Esophagus squamous epithelium (tissue), 4 donors: Measurements from ENCODE around the gene RASA4.
"Not testable (repeated sequence)": the region's sequence is repeated elsewhere in the genome, so short reads cannot be mapped to it uniquely, and the experiment has no call there.

ENCODE experiments used
- CTCF ChIP-seq, 6 experiments: fragments of 450-650 bp in 4 of 6; fragments of 200-600 bp in 2 of 6; sonication (generic) in 2 of 6; IDR thresholded peaks; one replicate each; pipeline ENCODE4 v1.5.1; 2016 to 2019; ENCODE audit warnings: antibody characterized with exemption in 6 of 6, mild to moderate bottlenecking in 4 of 6, moderate library complexity in 4 of 6
- POLR2A ChIP-seq, 4 donors: fragments of 450-650 bp; IDR thresholded peaks; one replicate each; pipeline ENCODE4 v1.6.1; 2017; ENCODE audit warnings: antibody characterized with exemption in 4 of 4, mild to moderate bottlenecking in 4 of 4, moderate library complexity in 3 of 4

- TF ChIP-seq CTCF, POLR2A (IDR thresholded peaks at IDR 0.05): not testable (repeated sequence)
Observed at GRCh38 chr7:102614873-102615272, 1.7 kb downstream of the RASA4 start.
